MCF 10A (cell line): ENCODE results near the gene AADACL4. TPM values are rescaled to one million over a fixed set of nuclear protein-coding genes. Genes with fewer than 3 reads are reported as not detected.
A peak's percentile ranks its signal among the peaks of the same experiment; 100 is the strongest.

Experiments used
- BruUV-seq: library from RNA; stranded (reverse); fragments of 400-500 nt; replicated peaks from 2 replicates; lab custom pipeline; 2021; lab: Mats Ljungman, UMichigan
- CTCF ChIA-PET: fragments of 300-600 bp; sonication (Branson Sonifier 250); formaldehyde crosslinking; extraction: SDS; loops from one replicate; lab custom pipeline; 2021; ENCODE audit warnings: antibody characterized with exemption, inconsistent platforms; lab: Yijun Ruan, JAX
- POLR2A ChIA-PET: fragments of 300-600, 350-650 bp; sonication (Branson Sonifier 250); formaldehyde crosslinking; extraction: SDS; loops from one replicate; lab custom pipeline; 2020; ENCODE audit warnings: antibody characterized with exemption, inconsistent platforms; lab: Yijun Ruan, JAX
- DNase-seq: peaks from one replicate; pipeline ENCODE4 v3.0.0-alpha.2; 2018; ENCODE audit not compliant: unreplicated experiment
- H3K27ac Mint-ChIP-seq: one replicate; pipeline ENCODE4 v1.8.0; 2022; ENCODE audit warnings: mild to moderate bottlenecking, low read depth, mixed read lengths; ENCODE audit not compliant: unreplicated experiment
- H3K27me3 Mint-ChIP-seq: one replicate; pipeline ENCODE4 v1.8.0; 2022; ENCODE audit warnings: mixed read lengths; ENCODE audit not compliant: insufficient read depth, unreplicated experiment
- H3K36me3 Mint-ChIP-seq: one replicate; pipeline ENCODE4 v1.8.0; 2022; ENCODE audit warnings: mild to moderate bottlenecking, moderate library complexity, mixed read lengths; ENCODE audit not compliant: insufficient read depth, unreplicated experiment
- H3K4me1 Mint-ChIP-seq: one replicate; pipeline ENCODE4 v1.8.0; 2022; ENCODE audit warnings: mixed read lengths; ENCODE audit not compliant: insufficient read depth, unreplicated experiment
- H3K4me3 Mint-ChIP-seq: one replicate; pipeline ENCODE4 v1.8.0; 2022; ENCODE audit warnings: mild to moderate bottlenecking, moderate library complexity, mixed read lengths; ENCODE audit not compliant: unreplicated experiment
- H3K9me3 Mint-ChIP-seq: one replicate; pipeline ENCODE4 v1.8.0; 2022; ENCODE audit warnings: mixed read lengths; ENCODE audit not compliant: unreplicated experiment
- CTCF ChIP-seq: fragments of 200-600 bp; IDR thresholded peaks from one replicate; pipeline ENCODE4 v1.8.0; 2022; ENCODE audit warnings: antibody characterized with exemption, mild to moderate bottlenecking; ENCODE audit not compliant: unreplicated experiment
- intact Hi-C: fragments of 100-400 bp; cut with micrococcal nuclease; formaldehyde crosslinking; loops from 2 replicates; pipeline ENCODE4 v1.14.1; 2022
- total RNA-seq: library from RNA; stranded (reverse); gene quantifications from 2 replicates; pipeline ENCODE4 v1.2.3, GENCODE V29; 2022

AADACL4 gene
- total RNA-seq, 1 experiment from 2014 or later, result not detected

GRCh38 chr1:12596007-12596821 is 47.7 kb upstream of the AADACL4 start:
- no peaks in the 10 kb centered on the region for H3K36me3 Mint-ChIP-seq
- DNase-seq, result peak; percentile 93
- no peaks in the 10 kb centered on the region for H3K9me3 Mint-ChIP-seq
- H3K27ac Mint-ChIP-seq, result no peak overlapping the region
- no peak overlapping the region for H3K4me3 Mint-ChIP-seq
- peaks cover 6% of the 10 kb centered on the region for H3K4me1 Mint-ChIP-seq
- no peak for TF ChIP-seq CTCF
- H3K27me3 Mint-ChIP-seq, result peaks cover 26% of the 10 kb centered on the region
- ChIA-PET CTCF (interaction anchor here (0.6 to 1.4 kb wide), 2 partner anchors 21 to 365 kb away, joined by 3 read pairs; no protein-coding TSS in a partner anchor), POLR2A (interaction anchor here (0.6 to 1.6 kb wide), 8 partner anchors 20 to 210 kb away, joined by 3 to 8 read pairs (median 4); partner anchors contain the start of gene DHRS3)
- no TSS peak for BruUV-seq
- intact Hi-C loops, result no loop called here

- Mint-ChIP-seq H3K4me3 (no peak overlapping the region), H3K27me3 (peaks cover 26% of the 10 kb centered on the region), H3K36me3 (no peaks in the 10 kb centered on the region), H3K27ac (no peak overlapping the region), H3K4me1 (peaks cover 6% of the 10 kb centered on the region), H3K9me3 (no peaks in the 10 kb centered on the region)
- BruUV-seq, result no TSS peak
- DNase-seq, result no peak
- ChIA-PET CTCF (no interaction called here), POLR2A (no interaction called here)
- intact Hi-C loops, result no loop called here
- no peak for TF ChIP-seq CTCF
Observed at GRCh38 chr1:12597792-12598191, 46.1 kb upstream of the AADACL4 start.

- ChIA-PET CTCF (no interaction called here), POLR2A (no interaction called here)
- Mint-ChIP-seq H3K27ac (no peak overlapping the region), H3K4me3 (no peak overlapping the region), H3K36me3 (no peaks in the 10 kb centered on the region), H3K4me1 (peaks cover 2% of the 10 kb centered on the region), H3K27me3 (peaks cover 23% of the 10 kb centered on the region), H3K9me3 (no peaks in the 10 kb centered on the region)
- no TSS peak for BruUV-seq
- DNase-seq, result no peak
- intact Hi-C loops, result no loop called here
- no peak for TF ChIP-seq CTCF
Observed at GRCh38 chr1:12598974-12599373, 44.9 kb upstream of the AADACL4 start.

- H3K4me3 Mint-ChIP-seq, result no peak overlapping the region
- CTCF ChIA-PET, result no interaction called here
- H3K9me3 Mint-ChIP-seq, result no peaks in the 10 kb centered on the region
- no peaks in the 10 kb centered on the region for H3K36me3 Mint-ChIP-seq
- no peak overlapping the region for H3K27ac Mint-ChIP-seq
- intact Hi-C loops, result no loop called here
- BruUV-seq, result no TSS peak
- DNase-seq, result no peak
- H3K27me3 Mint-ChIP-seq, result peaks cover 17% of the 10 kb centered on the region
- no peak for TF ChIP-seq CTCF
- POLR2A ChIA-PET, result no interaction called here
- H3K4me1 Mint-ChIP-seq, result peaks cover 9% of the 10 kb centered on the region
Observed at GRCh38 chr1:12599657-12600056, 44.2 kb upstream of the AADACL4 start.
